Measurements from ENCODE around the gene PLCB2.

Gene PLCB2

GRCh38 chr15:40313531-40314398 is 6.0 kb upstream of the PLCB2 start:
- H3K36me3 Mint-ChIP-seq (ENCODE audit: insufficient read depth), result peaks cover 4% of the 10 kb centered on the region
- H3K9me3 Mint-ChIP-seq, result no peaks in the 10 kb centered on the region
- peak overlapping the region; percentile 63 for H3K4me3 Mint-ChIP-seq
- no peaks in the 10 kb centered on the region for H3K27me3 Mint-ChIP-seq
- H3K27ac Mint-ChIP-seq (ENCODE audit: low read depth), result peak overlapping the region; percentile 79
- ATAC-seq (replicated peaks; ENCODE audit: extremely low read depth, poor library complexity, severe bottlenecking) (peak; percentile 93), DNase-seq (ENCODE audit: low spot score in 2 of 2) (peak; percentile 47 to 77)
- peaks cover 63% of the 10 kb centered on the region for H3K4me1 Mint-ChIP-seq

GRCh38 chr15:40312370-40313158 is 4.8 kb upstream of the PLCB2 start:
- H3K36me3 Mint-ChIP-seq (ENCODE audit: insufficient read depth), result peaks cover 8% of the 10 kb centered on the region
- no peak for DNase-seq (ENCODE audit: low spot score in 2 of 2)
- no peaks in the 10 kb centered on the region for H3K27me3 Mint-ChIP-seq
- peak overlapping the region; percentile 38 for H3K27ac Mint-ChIP-seq (ENCODE audit: low read depth)
- H3K4me1 Mint-ChIP-seq, result peaks cover 69% of the 10 kb centered on the region
- H3K4me3 Mint-ChIP-seq, result no peak overlapping the region
- no peaks in the 10 kb centered on the region for H3K9me3 Mint-ChIP-seq
- ATAC-seq (replicated peaks; ENCODE audit: extremely low read depth, poor library complexity, severe bottlenecking), result no peak

- no peak for DNase-seq (ENCODE audit: low spot score in 2 of 2)
- Mint-ChIP-seq H3K4me3 (no peak overlapping the region), H3K27me3 (no peaks in the 10 kb centered on the region), H3K36me3 (ENCODE audit: insufficient read depth) (peaks cover 11% of the 10 kb centered on the region), H3K4me1 (peaks cover 71% of the 10 kb centered on the region), H3K9me3 (no peaks in the 10 kb centered on the region), H3K27ac (ENCODE audit: low read depth) (no peak overlapping the region)
- no peak for ATAC-seq (replicated peaks; ENCODE audit: extremely low read depth, poor library complexity, severe bottlenecking)
Measured at GRCh38 chr15:40310993-40311392, 3.3 kb upstream of the PLCB2 start.

- peak overlapping the region; percentile 95 for H3K4me3 Mint-ChIP-seq
- H3K4me1 Mint-ChIP-seq, result peaks cover 71% of the 10 kb centered on the region
- no peaks in the 10 kb centered on the region for H3K9me3 Mint-ChIP-seq
- ATAC-seq (replicated peaks; ENCODE audit: extremely low read depth, poor library complexity, severe bottlenecking) (no peak), DNase-seq (ENCODE audit: low spot score in 2 of 2) (no peak)
- peaks cover 11% of the 10 kb centered on the region for H3K36me3 Mint-ChIP-seq (ENCODE audit: insufficient read depth)
- peak overlapping the region; percentile 94 for H3K27ac Mint-ChIP-seq (ENCODE audit: low read depth)
- no peaks in the 10 kb centered on the region for H3K27me3 Mint-ChIP-seq
Measured at GRCh38 chr15:40310001-40310959, 2.5 kb upstream of the PLCB2 start.

GRCh38 chr15:40309344-40309862 is 1.7 kb upstream of the PLCB2 start:
- H3K9me3 Mint-ChIP-seq, result no peaks in the 10 kb centered on the region
- H3K4me3 Mint-ChIP-seq, result peak overlapping the region; percentile 95
- ATAC-seq (replicated peaks; ENCODE audit: extremely low read depth, poor library complexity, severe bottlenecking) (no peak), DNase-seq (ENCODE audit: low spot score in 2 of 2) (no peak)
- H3K4me1 Mint-ChIP-seq, result peaks cover 73% of the 10 kb centered on the region
- peak overlapping the region; percentile 94 for H3K27ac Mint-ChIP-seq (ENCODE audit: low read depth)
- H3K27me3 Mint-ChIP-seq, result no peaks in the 10 kb centered on the region
- peaks cover 15% of the 10 kb centered on the region for H3K36me3 Mint-ChIP-seq (ENCODE audit: insufficient read depth)

GRCh38 chr15:40306908-40307307 is 827 bp downstream of the PLCB2 start:
- peaks cover 62% of the 10 kb centered on the region for H3K4me1 Mint-ChIP-seq
- H3K4me3 Mint-ChIP-seq, result peak overlapping the region; percentile 95
- H3K27ac Mint-ChIP-seq (ENCODE audit: low read depth), result peak overlapping the region; percentile 74
- H3K27me3 Mint-ChIP-seq, result no peaks in the 10 kb centered on the region
- DNase-seq (ENCODE audit: low spot score in 2 of 2) (no peak), ATAC-seq (replicated peaks; ENCODE audit: extremely low read depth, poor library complexity, severe bottlenecking) (no peak)
- H3K9me3 Mint-ChIP-seq, result no peaks in the 10 kb centered on the region
- peaks cover 22% of the 10 kb centered on the region for H3K36me3 Mint-ChIP-seq (ENCODE audit: insufficient read depth)

GRCh38 chr15:40306371-40306770 is 1.4 kb downstream of the PLCB2 start:
- Mint-ChIP-seq H3K9me3 (no peaks in the 10 kb centered on the region), H3K4me3 (peak overlapping the region; percentile 95), H3K4me1 (peaks cover 60% of the 10 kb centered on the region), H3K36me3 (ENCODE audit: insufficient read depth) (peaks cover 22% of the 10 kb centered on the region), H3K27me3 (no peaks in the 10 kb centered on the region), H3K27ac (ENCODE audit: low read depth) (peak overlapping the region; percentile 74)
- no peak for DNase-seq (ENCODE audit: low spot score in 2 of 2)
- no peak for ATAC-seq (replicated peaks; ENCODE audit: extremely low read depth, poor library complexity, severe bottlenecking)

GRCh38 chr15:40305281-40305680 is 2.5 kb downstream of the PLCB2 start:
- no peak for DNase-seq (ENCODE audit: low spot score in 2 of 2)
- H3K9me3 Mint-ChIP-seq, result no peaks in the 10 kb centered on the region
- H3K4me1 Mint-ChIP-seq, result peaks cover 60% of the 10 kb centered on the region
- ATAC-seq (replicated peaks; ENCODE audit: extremely low read depth, poor library complexity, severe bottlenecking), result no peak
- H3K27me3 Mint-ChIP-seq, result no peaks in the 10 kb centered on the region
- peaks cover 31% of the 10 kb centered on the region for H3K36me3 Mint-ChIP-seq (ENCODE audit: insufficient read depth)
- H3K27ac Mint-ChIP-seq (ENCODE audit: low read depth), result no peak overlapping the region
- peak overlapping the region; percentile 95 for H3K4me3 Mint-ChIP-seq

GRCh38 chr15:40303576-40303975 is 4.2 kb downstream of the PLCB2 start:
- ATAC-seq (replicated peaks; ENCODE audit: extremely low read depth, poor library complexity, severe bottlenecking) (no peak), DNase-seq (ENCODE audit: low spot score in 2 of 2) (no peak)
- Mint-ChIP-seq H3K36me3 (ENCODE audit: insufficient read depth) (peaks cover 35% of the 10 kb centered on the region), H3K9me3 (no peaks in the 10 kb centered on the region), H3K27me3 (no peaks in the 10 kb centered on the region), H3K27ac (ENCODE audit: low read depth) (no peak overlapping the region), H3K4me1 (peaks cover 45% of the 10 kb centered on the region), H3K4me3 (no peak overlapping the region)

- DNase-seq (ENCODE audit: low spot score in 2 of 2) (no peak), ATAC-seq (replicated peaks; ENCODE audit: extremely low read depth, poor library complexity, severe bottlenecking) (no peak)
- Mint-ChIP-seq H3K9me3 (no peaks in the 10 kb centered on the region), H3K36me3 (ENCODE audit: insufficient read depth) (peaks cover 33% of the 10 kb centered on the region), H3K27ac (ENCODE audit: low read depth) (no peak overlapping the region), H3K4me1 (peaks cover 42% of the 10 kb centered on the region), H3K27me3 (no peaks in the 10 kb centered on the region), H3K4me3 (no peak overlapping the region)
Measured at GRCh38 chr15:40302981-40303380, 4.8 kb downstream of the PLCB2 start.

GRCh38 chr15:40302288-40302886 is 5.3 kb downstream of the PLCB2 start:
- H3K27me3 Mint-ChIP-seq, result no peaks in the 10 kb centered on the region
- no peak overlapping the region for H3K27ac Mint-ChIP-seq (ENCODE audit: low read depth)
- H3K36me3 Mint-ChIP-seq (ENCODE audit: insufficient read depth), result peaks cover 34% of the 10 kb centered on the region
- H3K4me3 Mint-ChIP-seq, result no peak overlapping the region
- ATAC-seq (replicated peaks; ENCODE audit: extremely low read depth, poor library complexity, severe bottlenecking), result no peak
- DNase-seq (ENCODE audit: low spot score in 2 of 2), result no peak
- no peaks in the 10 kb centered on the region for H3K9me3 Mint-ChIP-seq
- H3K4me1 Mint-ChIP-seq, result peaks cover 42% of the 10 kb centered on the region
